Right atrium auricular region (tissue), 2 donors: Measurements from ENCODE around the gene TBRG1. TPM values are rescaled to one million over a fixed set of nuclear protein-coding genes. Genes with fewer than 3 reads are reported as not detected.

ENCODE experiments used
- DNase-seq: peaks from one replicate; pipeline ENCODE4 v3.0.0-alpha.2; 2019; ENCODE audit warnings: low spot score
- H3K27ac ChIP-seq, 2 donors: fragments of 200-600 bp; sonication (generic); 1 replicate in 1 of 2; 2 replicates in 1 of 2; pipeline ENCODE4 v1.5.1; 2016 to 2019
- H3K27me3 ChIP-seq, 2 donors: fragments of 200-600 bp; sonication (generic); one replicate each; pipeline versions ENCODE4 v1.5.1 to v1.6.0; 2017 to 2019
- H3K36me3 ChIP-seq: fragments of 200-600 bp; sonication (generic); one replicate; pipeline ENCODE4 v1.5.1; 2016
- H3K4me1 ChIP-seq, 2 donors: fragments of 200-600 bp; sonication (generic); one replicate each; pipeline versions ENCODE4 v1.5.1 to v1.6.0; 2017 to 2019
- H3K4me3 ChIP-seq, 2 donors: fragments of 200-600 bp; sonication (generic); 1 replicate in 1 of 2; 2 replicates in 1 of 2; pipeline ENCODE4 v1.5.1; 2017 to 2019; ENCODE audit warnings: mild to moderate bottlenecking in 1 of 2, moderate library complexity in 1 of 2
- H3K9me3 ChIP-seq, 2 donors: fragments of 200-600 bp; sonication (generic); one replicate each; pipeline ENCODE4 v1.5.1; 2019
- CTCF ChIP-seq, 2 donors: fragments of 200-600 bp; sonication (generic); IDR thresholded peaks; one replicate each; pipeline ENCODE4 v1.5.1; 2019; ENCODE audit warnings: antibody characterized with exemption in 2 of 2
- total RNA-seq, 2 donors: library from RNA; depleted of rRNA; stranded (reverse); fragments of >200 nt; gene quantifications; one replicate each; pipeline ENCODE4 v1.1.0, GENCODE V29; 2016

TBRG1 gene
- 10 to 100 TPM; 20.0 to 27.6 TPM for total RNA-seq

- peak within 1 kb of the TSS; percentile 89 to 94 for H3K27ac ChIP-seq
- peak; percentile 93 for DNase-seq
- TF ChIP-seq CTCF (IDR thresholded peaks at IDR 0.05), result no peak
- peaks cover 0 to 27% of the 10 kb centered on the region in 2 donors for H3K4me1 ChIP-seq
- no peaks in the 10 kb centered on the region for H3K9me3 ChIP-seq
- peak within 1 kb of the TSS; percentile 81 to 94 for H3K4me3 ChIP-seq
- H3K36me3 ChIP-seq, result peaks cover 29% of the 10 kb centered on the region
- H3K27me3 ChIP-seq, result no peaks in the 10 kb centered on the region
Measured at GRCh38 chr11:124622531-124623451, at the start of gene TBRG1. TSS of gene TBRG1 (plus strand) at chr11:124622864. CDS start at chr11:124623084, 220 bp downstream.

- Histone ChIP-seq H3K4me1 (peaks cover 0 to 6% of the 10 kb centered on the region in 2 donors), H3K36me3 (no peaks in the 10 kb centered on the region), H3K27me3 (no peaks in the 10 kb centered on the region), H3K4me3 (no peak overlapping the region), H3K27ac (no peak overlapping the region), H3K9me3 (no peaks in the 10 kb centered on the region)
- DNase-seq, result no peak
- TF ChIP-seq CTCF (IDR thresholded peaks at IDR 0.05), result no peak
Measured at GRCh38 chr11:124577716-124578427, 44.8 kb upstream of the TBRG1 start.

- H3K4me1 ChIP-seq, result peaks cover 0 to 6% of the 10 kb centered on the region in 2 donors
- no peak for TF ChIP-seq CTCF (IDR thresholded peaks at IDR 0.05)
- no peak overlapping the region for H3K4me3 ChIP-seq
- H3K27ac ChIP-seq, result peak overlapping the region in 1 of 2 donors; percentile 4
- H3K9me3 ChIP-seq, result no peaks in the 10 kb centered on the region
- H3K27me3 ChIP-seq, result no peaks in the 10 kb centered on the region
- no peak for DNase-seq
- H3K36me3 ChIP-seq, result no peaks in the 10 kb centered on the region
Measured at GRCh38 chr11:124578761-124579160, 43.9 kb upstream of the TBRG1 start.

GRCh38 chr11:124581817-124582216 lies 40.8 kb upstream of the TBRG1 start:
- H3K4me3 ChIP-seq, result no peak overlapping the region
- TF ChIP-seq CTCF (IDR thresholded peaks at IDR 0.05), result no peak
- H3K36me3 ChIP-seq, result no peaks in the 10 kb centered on the region
- no peak for DNase-seq
- H3K4me1 ChIP-seq, result peaks cover 0 to 6% of the 10 kb centered on the region in 2 donors
- no peak overlapping the region for H3K27ac ChIP-seq
- H3K9me3 ChIP-seq, result no peaks in the 10 kb centered on the region
- H3K27me3 ChIP-seq, result no peaks in the 10 kb centered on the region

- no peak overlapping the region for H3K4me3 ChIP-seq
- H3K27ac ChIP-seq, result no peak overlapping the region
- H3K4me1 ChIP-seq, result peaks cover 0 to 5% of the 10 kb centered on the region in 2 donors
- H3K9me3 ChIP-seq, result no peaks in the 10 kb centered on the region
- TF ChIP-seq CTCF (IDR thresholded peaks at IDR 0.05), result no peak
- no peaks in the 10 kb centered on the region for H3K36me3 ChIP-seq
- no peaks in the 10 kb centered on the region for H3K27me3 ChIP-seq
- no peak for DNase-seq
Measured at GRCh38 chr11:124582565-124582964, 40.1 kb upstream of the TBRG1 start.
